ENCODE data around the gene NEDD4L.

DNA sequence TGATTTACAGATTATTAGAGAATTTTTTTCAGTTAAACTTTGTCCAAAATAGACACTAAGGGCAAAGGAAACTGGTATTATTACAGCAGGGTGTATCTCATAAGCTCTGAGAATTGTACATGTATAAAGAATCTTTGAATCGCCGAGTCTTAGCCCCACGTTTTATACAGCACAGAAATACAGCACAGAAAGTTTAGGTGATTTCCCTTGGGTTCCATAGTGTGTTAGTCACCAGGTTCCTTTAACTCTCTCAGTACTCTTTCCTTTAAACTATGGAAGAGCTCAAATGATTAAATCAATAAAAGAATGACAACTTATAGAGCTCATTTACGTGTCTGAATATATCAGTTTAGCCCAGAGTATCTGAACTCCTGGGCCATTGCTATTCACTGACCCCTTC is 256.8 kb downstream of the NEDD4L start:
- TF ChIP-seq, protein P1, sequence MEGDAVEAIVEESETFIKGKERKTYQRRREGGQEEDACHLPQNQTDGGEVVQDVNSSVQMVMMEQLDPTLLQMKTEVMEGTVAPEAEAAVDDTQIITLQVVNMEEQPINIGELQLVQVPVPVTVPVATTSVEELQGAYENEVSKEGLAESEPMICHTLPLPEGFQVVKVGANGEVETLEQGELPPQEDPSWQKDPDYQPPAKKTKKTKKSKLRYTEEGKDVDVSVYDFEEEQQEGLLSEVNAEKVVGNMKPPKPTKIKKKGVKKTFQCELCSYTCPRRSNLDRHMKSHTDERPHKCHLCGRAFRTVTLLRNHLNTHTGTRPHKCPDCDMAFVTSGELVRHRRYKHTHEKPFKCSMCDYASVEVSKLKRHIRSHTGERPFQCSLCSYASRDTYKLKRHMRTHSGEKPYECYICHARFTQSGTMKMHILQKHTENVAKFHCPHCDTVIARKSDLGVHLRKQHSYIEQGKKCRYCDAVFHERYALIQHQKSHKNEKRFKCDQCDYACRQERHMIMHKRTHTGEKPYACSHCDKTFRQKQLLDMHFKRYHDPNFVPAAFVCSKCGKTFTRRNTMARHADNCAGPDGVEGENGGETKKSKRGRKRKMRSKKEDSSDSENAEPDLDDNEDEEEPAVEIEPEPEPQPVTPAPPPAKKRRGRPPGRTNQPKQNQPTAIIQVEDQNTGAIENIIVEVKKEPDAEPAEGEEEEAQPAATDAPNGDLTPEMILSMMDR (conservative IDR thresholded peaks at IDR 0.05; ENCODE audit: low read length), result no peak
- TF ChIP-seq EZH2phosphoT487 (IDR thresholded peaks at IDR 0.05; ENCODE audit: borderline replicate concordance, low read depth, low read length), result no peak

Measured in OCI-LY7 (cell line).